BJ (cell line): ENCODE data around the gene BEX5. TPM values are rescaled to one million over a fixed set of nuclear protein-coding genes. Genes with fewer than 3 reads are reported as not detected.

Source experiments
- CTCF ChIA-PET: fragments of 350-600 bp; formaldehyde crosslinking; extraction: SDS; loops from one replicate; lab custom pipeline; 2021; ENCODE audit warnings: antibody characterized with exemption, inconsistent platforms; lab: Yijun Ruan, JAX
- POLR2A ChIA-PET: fragments of 300-600 bp; sonication (Branson Sonifier 250); formaldehyde crosslinking; extraction: SDS; loops from one replicate; lab custom pipeline; 2021; ENCODE audit warnings: antibody characterized with exemption; lab: Charles Lee
- DNase-seq: peaks from one replicate; pipeline ENCODE4 v3.0.0-alpha.2; 2011; ENCODE audit warnings: low read depth
- H3K27me3 ChIP-seq: 2 replicates; pipeline ENCODE4 v1.6.0; 2011; ENCODE audit warnings: low read length; ENCODE audit not compliant: control insufficient read depth, insufficient read depth
- H3K36me3 ChIP-seq: 2 replicates; pipeline ENCODE4 v1.5.1; 2011; ENCODE audit warnings: low read length; ENCODE audit not compliant: control insufficient read depth, insufficient read depth
- H3K4me3 ChIP-seq: 2 replicates; pipeline ENCODE4 v1.5.1; 2011; ENCODE audit warnings: low read depth, mild to moderate bottlenecking, control low read depth, low read length
- polyA plus RNA-seq: library from polyadenylated mRNA; depleted of rRNA; stranded (reverse); fragments of >200 nt; gene quantifications from 2 replicates; pipeline ENCODE4 v1.2.3, GENCODE V29; 2011; rRNA removed
- TF ChIP-seq, protein P1 (sequence below): IDR thresholded peaks from 2 replicates; pipeline ENCODE4 v1.5.1; 2011; ENCODE audit warnings: low read depth, mild to moderate bottlenecking, control low read depth, inconsistent platforms, low read length, moderate library complexity; ENCODE audit not compliant: insufficient read depth

BEX5 gene
- polyA plus RNA-seq, 1 experiment = not detected

GRCh38 chrX:102113367-102113766 lies 42.4 kb downstream of the BEX5 start:
- TF ChIP-seq, protein P1, sequence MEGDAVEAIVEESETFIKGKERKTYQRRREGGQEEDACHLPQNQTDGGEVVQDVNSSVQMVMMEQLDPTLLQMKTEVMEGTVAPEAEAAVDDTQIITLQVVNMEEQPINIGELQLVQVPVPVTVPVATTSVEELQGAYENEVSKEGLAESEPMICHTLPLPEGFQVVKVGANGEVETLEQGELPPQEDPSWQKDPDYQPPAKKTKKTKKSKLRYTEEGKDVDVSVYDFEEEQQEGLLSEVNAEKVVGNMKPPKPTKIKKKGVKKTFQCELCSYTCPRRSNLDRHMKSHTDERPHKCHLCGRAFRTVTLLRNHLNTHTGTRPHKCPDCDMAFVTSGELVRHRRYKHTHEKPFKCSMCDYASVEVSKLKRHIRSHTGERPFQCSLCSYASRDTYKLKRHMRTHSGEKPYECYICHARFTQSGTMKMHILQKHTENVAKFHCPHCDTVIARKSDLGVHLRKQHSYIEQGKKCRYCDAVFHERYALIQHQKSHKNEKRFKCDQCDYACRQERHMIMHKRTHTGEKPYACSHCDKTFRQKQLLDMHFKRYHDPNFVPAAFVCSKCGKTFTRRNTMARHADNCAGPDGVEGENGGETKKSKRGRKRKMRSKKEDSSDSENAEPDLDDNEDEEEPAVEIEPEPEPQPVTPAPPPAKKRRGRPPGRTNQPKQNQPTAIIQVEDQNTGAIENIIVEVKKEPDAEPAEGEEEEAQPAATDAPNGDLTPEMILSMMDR = no peak
- Histone ChIP-seq H3K4me3 (no peak overlapping the region), H3K27me3 (no peaks in the 10 kb centered on the region), H3K36me3 (no peaks in the 10 kb centered on the region)
- no peak for DNase-seq
- ChIA-PET CTCF (no interaction called here), POLR2A (no interaction called here)

Other genes starting within 250 kb of the BEX5 start
- gene ZMAT1, start 223.9 kb downstream of the BEX5 start, polyA plus RNA-seq = 0.99 and 2.2 TPM in 2 replicates
- not detected in 2 replicates for gene TCEAL2, start 30.3 kb downstream of the BEX5 start, polyA plus RNA-seq
- gene TCEAL6, start 13.5 kb downstream of the BEX5 start, polyA plus RNA-seq = not detected in 2 replicates
- gene TCP11X1, start 59.3 kb upstream of the BEX5 start, polyA plus RNA-seq = not detected in 2 replicates
- gene NXF2, start 91.2 kb upstream of the BEX5 start, polyA plus RNA-seq = not detected in 2 replicates